ENCODE data around the gene FER1L5.
A peak's percentile ranks its signal among the peaks of the same experiment; 100 is the strongest.

FER1L5 gene

GRCh38 chr2:96699621-96700020 is 57.1 kb downstream of the FER1L5 start:
- DNase-seq, result no peak

- no peak for DNase-seq
Observed at GRCh38 chr2:96700086-96700485, 57.5 kb downstream of the FER1L5 start.

- no peak for DNase-seq
Observed at GRCh38 chr2:96701636-96702035, 59.1 kb downstream of the FER1L5 start.

GRCh38 chr2:96702098-96702785 is 59.7 kb downstream of the FER1L5 start:
- DNase-seq, result peak; percentile 19

- DNase-seq, result no peak
Observed at GRCh38 chr2:96703021-96703751, 60.6 kb downstream of the FER1L5 start.

- DNase-seq, result no peak
Observed at GRCh38 chr2:96710985-96711384, 68.4 kb downstream of the FER1L5 start.

- DNase-seq, result no peak
Observed at GRCh38 chr2:96715658-96716057, 73.1 kb downstream of the FER1L5 start.

GRCh38 chr2:96716388-96716787 is 73.8 kb downstream of the FER1L5 start:
- no peak for DNase-seq

- DNase-seq, result no peak
Observed at GRCh38 chr2:96726131-96726530, 83.6 kb downstream of the FER1L5 start.

- DNase-seq, result no peak
Observed at GRCh38 chr2:96727431-96727830, 84.9 kb downstream of the FER1L5 start.

- DNase-seq, result no peak
Observed at GRCh38 chr2:96729748-96730147, 87.2 kb downstream of the FER1L5 start.

- DNase-seq, result no peak
Observed at GRCh38 chr2:96730212-96730611, 87.6 kb downstream of the FER1L5 start.

GRCh38 chr2:96733931-96734330 is 91.4 kb downstream of the FER1L5 start:
- DNase-seq, result no peak

GRCh38 chr2:96734880-96735583 is 92.5 kb downstream of the FER1L5 start:
- DNase-seq, result no peak

GRCh38 chr2:96737251-96737650 is 94.7 kb downstream of the FER1L5 start:
- DNase-seq, result no peak

GRCh38 chr2:96737831-96738230 is 95.3 kb downstream of the FER1L5 start:
- no peak for DNase-seq

- DNase-seq, result no peak
Observed at GRCh38 chr2:96739076-96739632, 96.6 kb downstream of the FER1L5 start.

- peak; percentile 96 for DNase-seq
Observed at GRCh38 chr2:96739633-96740428, 97.3 kb downstream of the FER1L5 start, which contains the start of gene LMAN2L. Gene LMAN2L, minus strand, starts transcription at chr2:96740064. Its CDS starts 24 bp downstream, at chr2:96740040.

- DNase-seq, result no peak
Observed at GRCh38 chr2:96747061-96747617, 104.6 kb downstream of the FER1L5 start.

GRCh38 chr2:96751800-96752199 is 109.2 kb downstream of the FER1L5 start:
- no peak for DNase-seq

- DNase-seq, result no peak
Observed at GRCh38 chr2:96753661-96754282, 111.2 kb downstream of the FER1L5 start.

- DNase-seq, result no peak
Observed at GRCh38 chr2:96754317-96754716, 111.8 kb downstream of the FER1L5 start.

Measured in fibroblast of upper back skin (primary cell).